GM21367 (cell line): ENCODE data around the gene RHBDL1.
"Not testable (repeated sequence)": the region's sequence is repeated elsewhere in the genome, so short reads cannot be mapped to it uniquely, and the experiment has no call there.

ENCODE experiments used
- ATAC-seq: cut with Tn5 transposase; IDR thresholded peaks from one replicate; pipeline ENCODE4 v1.9.1; 2021; ENCODE audit not compliant: unreplicated experiment

Gene RHBDL1

GRCh38 chr16:704047-704446 is 28.6 kb downstream of the RHBDL1 start:
- ATAC-seq: no peak

DNA sequence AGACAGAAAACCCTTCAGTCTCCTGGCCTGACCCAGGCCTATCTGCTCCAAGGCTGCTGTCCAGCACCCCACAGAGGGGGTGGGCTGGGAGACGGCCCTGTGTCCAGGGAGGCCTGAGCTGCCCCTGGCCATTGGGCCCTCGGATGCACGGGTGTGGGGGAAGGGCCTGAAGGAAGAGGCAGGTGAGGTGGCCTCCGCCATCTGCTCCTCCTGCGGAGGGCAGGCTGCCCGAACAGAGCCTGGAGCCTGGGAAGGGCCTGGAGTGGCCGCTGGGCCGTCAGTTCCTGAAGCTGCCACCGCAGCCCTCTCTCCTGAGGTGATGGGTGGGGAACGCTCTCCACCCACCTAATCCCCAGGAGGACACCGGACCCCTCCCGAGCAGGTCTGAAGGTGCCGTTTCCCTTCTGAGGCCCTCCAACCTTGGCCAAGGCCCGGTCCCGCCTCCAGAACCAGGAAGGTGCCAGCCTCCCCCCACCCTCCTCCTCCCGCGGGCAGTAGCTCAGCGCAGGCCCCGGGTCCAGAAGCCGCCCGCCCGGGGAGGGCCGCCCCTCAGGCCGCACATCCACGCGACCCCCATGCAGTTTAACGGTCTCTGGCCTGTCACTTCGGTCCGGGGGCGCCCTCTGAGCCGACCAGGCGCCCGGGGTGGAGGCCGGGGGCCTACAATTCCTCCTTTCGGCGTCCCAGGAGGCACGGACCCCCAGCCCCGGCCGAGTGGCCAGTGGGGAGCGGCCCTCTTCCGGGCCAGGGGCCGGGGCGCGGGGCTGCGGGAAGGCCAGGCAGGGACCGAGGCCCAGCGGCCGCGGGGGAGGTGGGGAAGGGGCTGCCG is 29.3 kb downstream of the RHBDL1 start:
- no peak for ATAC-seq

- no peak for ATAC-seq
Measured at GRCh38 chr16:705431-706188, 30.1 kb downstream of the RHBDL1 start, which contains the start of gene FBXL16. FBXL16 (minus strand) TSS chr16:705801; CDS start chr16:697405, 8,396 bp downstream.

DNA sequence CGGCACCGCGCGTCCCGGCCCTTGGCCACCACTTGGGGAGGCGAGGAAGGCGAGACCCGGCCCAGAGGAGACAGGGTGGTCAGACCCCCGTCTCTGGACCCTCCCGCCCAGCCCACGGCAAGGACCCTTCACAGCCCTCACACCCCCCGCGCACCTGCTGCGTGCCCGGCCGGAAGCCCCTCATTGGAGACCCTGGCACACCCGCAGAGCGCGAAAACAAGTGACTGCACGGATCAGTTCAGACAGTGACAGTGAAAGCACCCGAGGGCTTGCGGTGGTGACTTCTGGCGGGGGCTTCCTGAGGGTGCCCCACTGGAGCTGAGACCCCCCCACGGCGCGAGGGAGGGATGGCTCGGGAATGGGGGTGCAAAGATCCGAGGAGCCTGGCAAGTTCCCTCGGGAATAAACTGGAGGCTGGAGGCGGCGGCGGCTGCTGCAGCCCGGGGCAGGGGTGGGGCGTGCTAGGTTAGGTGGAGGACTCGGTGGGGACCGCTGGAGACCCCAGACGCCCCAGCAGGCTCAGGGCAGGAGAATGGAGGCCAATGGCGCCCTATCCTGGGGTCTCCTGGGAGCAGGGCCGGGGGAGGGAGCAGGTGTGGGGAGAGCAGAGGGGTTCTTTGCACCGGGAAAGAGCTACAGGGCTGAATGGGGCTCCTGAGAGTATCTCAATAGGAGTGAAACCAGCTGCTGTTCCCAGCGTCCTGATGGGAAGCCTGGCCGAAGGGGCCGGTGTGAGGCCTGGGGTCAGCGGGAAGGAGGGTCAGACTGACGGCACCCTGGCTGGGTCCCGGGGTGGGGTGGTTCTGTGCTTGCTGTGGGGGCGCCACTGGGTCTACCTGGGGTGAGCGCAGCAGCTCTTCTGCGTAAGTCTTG is 31.0 kb downstream of the RHBDL1 start:
- no peak for ATAC-seq

- no peak for ATAC-seq
Measured at GRCh38 chr16:707062-707538, 31.6 kb downstream of the RHBDL1 start.

DNA sequence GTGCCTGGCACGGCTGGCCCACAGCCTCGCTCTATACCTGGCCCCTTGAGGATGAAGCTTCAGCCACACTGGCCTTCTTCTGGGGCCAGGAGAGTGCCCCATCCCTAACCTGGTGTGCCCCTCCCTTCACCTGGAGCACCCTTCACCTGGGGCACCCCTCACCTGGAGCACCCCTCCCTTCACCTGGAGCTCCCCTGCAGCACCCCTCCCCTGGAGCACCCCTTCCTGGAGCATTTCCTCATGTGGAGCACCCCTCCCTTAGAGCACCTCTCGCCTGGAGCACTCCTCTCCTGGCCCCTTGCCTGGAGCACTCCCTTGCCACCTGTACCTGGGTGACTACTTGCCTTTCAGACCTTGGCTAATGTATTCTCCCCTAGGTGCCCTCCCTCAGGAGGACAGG is 32.5 kb downstream of the RHBDL1 start:
- no peak for ATAC-seq

- ATAC-seq: no peak
Measured at GRCh38 chr16:708959-709358, 33.5 kb downstream of the RHBDL1 start.

GRCh38 chr16:709566-710499 is 34.4 kb downstream of the RHBDL1 start:
- ATAC-seq: no peak

- no peak for ATAC-seq
Measured at GRCh38 chr16:710500-711075, 35.1 kb downstream of the RHBDL1 start.

DNA sequence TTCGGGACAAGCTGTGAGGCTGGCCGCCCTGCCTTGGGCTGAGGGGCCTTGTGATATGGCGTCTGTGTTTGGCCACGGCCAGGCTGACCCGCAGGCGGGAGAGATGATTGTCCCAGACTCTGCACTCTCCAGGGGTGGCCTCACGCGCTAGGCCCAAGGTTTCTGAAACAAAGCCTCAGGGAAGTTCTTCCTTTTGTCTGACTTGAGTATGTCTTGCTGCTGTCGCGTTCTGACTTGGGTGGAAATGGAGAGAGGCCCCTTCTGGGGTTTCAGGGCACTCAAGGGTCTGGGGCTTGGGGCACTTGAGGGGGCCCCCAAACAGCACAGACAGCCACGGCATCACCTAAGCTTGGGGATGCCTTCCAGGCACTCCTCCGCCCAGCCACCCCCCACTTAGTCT is 35.6 kb downstream of the RHBDL1 start:
- ATAC-seq: no peak

- ATAC-seq: no peak
Measured at GRCh38 chr16:711548-712320, 36.3 kb downstream of the RHBDL1 start.

- ATAC-seq: not testable (repeated sequence)
Measured at GRCh38 chr16:712740-713250, 37.3 kb downstream of the RHBDL1 start.

GRCh38 chr16:714079-714478 is 38.6 kb downstream of the RHBDL1 start:
- no peak for ATAC-seq

- ATAC-seq: peak; percentile 56
Measured at GRCh38 chr16:714558-715476, 39.3 kb downstream of the RHBDL1 start, which contains the start of gene METRN. METRN (plus strand) TSS chr16:715118; CDS start chr16:715290, 172 bp downstream.

DNA sequence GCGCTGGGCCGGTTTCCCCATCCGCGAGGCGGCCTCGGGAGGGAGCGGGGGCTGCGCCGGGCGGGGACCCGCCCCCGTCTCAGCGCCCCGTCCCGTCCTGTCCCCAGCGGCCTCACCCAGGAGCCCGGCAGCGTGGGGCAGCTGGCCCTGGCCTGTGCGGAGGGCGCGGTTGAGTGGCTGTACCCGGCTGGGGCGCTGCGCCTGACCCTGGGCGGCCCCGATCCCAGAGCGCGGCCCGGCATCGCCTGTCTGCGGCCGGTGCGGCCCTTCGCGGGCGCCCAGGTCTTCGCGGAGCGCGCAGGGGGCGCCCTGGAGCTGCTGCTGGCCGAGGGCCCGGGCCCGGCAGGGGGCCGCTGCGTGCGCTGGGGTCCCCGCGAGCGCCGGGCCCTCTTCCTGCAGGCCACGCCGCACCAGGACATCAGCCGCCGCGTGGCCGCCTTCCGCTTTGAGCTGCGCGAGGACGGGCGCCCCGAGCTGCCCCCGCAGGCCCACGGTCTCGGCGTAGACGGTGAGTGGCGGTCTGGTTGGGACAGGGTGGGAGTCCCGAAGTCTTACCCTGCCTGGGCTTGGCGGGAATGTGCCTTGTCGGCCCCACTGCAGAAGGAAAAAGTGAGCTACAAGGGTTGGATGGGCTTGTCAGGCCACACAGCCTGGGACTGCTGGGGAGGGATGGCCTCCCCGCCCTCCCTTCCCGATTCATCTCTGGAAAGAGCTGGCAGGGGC is 40.2 kb downstream of the RHBDL1 start:
- ATAC-seq: no peak

DNA sequence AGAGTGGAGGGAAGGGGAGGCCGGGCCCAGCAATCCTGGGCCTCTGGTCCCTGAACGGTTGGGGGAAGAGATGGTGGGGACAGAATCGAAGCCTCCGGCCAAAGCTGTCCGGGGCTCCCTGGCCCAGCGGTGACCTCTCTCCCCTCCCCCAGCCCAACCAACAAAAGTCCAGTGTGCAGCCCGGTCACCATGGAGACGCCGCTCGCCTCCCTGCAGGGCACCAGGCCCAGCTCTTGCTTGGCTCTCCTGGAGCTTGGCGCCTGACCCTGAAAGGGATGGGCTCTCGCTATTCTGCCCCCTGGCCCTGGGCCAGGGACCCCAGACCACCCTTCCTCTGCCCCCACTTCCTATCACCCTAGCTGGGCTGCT is 40.7 kb downstream of the RHBDL1 start:
- no peak for ATAC-seq

DNA sequence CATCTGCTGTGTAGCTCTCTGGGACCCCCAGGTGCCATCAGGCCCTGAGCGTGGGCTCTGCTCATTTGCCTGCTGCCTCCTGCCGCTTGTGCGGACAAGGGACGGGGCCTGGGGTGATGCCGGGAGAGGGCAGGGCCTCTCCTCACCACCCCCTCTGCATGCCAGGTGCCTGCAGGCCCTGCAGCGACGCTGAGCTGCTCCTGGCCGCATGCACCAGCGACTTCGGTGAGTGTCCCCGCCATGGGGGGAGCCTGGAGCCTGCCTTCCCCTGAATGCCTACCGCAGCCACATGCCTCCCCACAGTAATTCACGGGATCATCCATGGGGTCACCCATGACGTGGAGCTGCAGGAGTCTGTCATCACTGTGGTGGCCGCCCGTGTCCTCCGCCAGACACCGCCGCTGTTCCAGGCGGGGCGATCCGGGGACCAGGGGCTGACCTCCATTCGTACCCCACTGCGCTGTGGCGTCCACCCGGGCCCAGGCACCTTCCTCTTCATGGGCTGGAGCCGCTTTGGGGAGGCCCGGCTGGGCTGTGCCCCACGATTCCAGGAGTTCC is 41.4 kb downstream of the RHBDL1 start:
- no peak for ATAC-seq
